WTC11 (cell line): ENCODE results near the gene TECR. TPM values are rescaled to one million over a fixed set of nuclear protein-coding genes. Genes with fewer than 3 reads are reported as not detected.
A peak's percentile ranks its signal among the peaks of the same experiment; 100 is the strongest.

Experiments used
- ARID4B ChIP-seq: sonication (generic); formaldehyde crosslinking; IDR thresholded peaks from 2 replicates; pipeline ENCODE4 v1.8.0; 2023; ENCODE audit warnings: missing genetic modification reagents, mild to moderate bottlenecking, borderline replicate concordance
- CBFB ChIP-seq: sonication (generic); formaldehyde crosslinking; IDR thresholded peaks from 2 replicates; pipeline ENCODE4 v1.8.1; 2022; ENCODE audit warnings: mild to moderate bottlenecking, low read depth, missing genetic modification reagents
- E2F5 ChIP-seq: sonication (generic); formaldehyde crosslinking; IDR thresholded peaks from 2 replicates; pipeline ENCODE4 v1.8.1; 2022; ENCODE audit warnings: mild to moderate bottlenecking, moderate library complexity, missing genetic modification reagents
- ERG ChIP-seq: fragments of 250-450 bp; sonication (Bioruptor Pico); IDR thresholded peaks from 2 replicates; pipeline ENCODE4 v1.8.0; 2021; ENCODE audit warnings: mild to moderate bottlenecking
- ESRRA ChIP-seq: sonication (generic); formaldehyde crosslinking; IDR thresholded peaks from 2 replicates; pipeline ENCODE4 v1.8.1; 2022; ENCODE audit warnings: mild to moderate bottlenecking, missing genetic modification reagents, borderline replicate concordance
- FOXP1 ChIP-seq: sonication (generic); formaldehyde crosslinking; IDR thresholded peaks from 2 replicates; pipeline ENCODE4 v1.8.0; 2022; ENCODE audit warnings: missing genetic modification reagents, mild to moderate bottlenecking, moderate library complexity, borderline replicate concordance
- GABPB1 ChIP-seq: sonication (generic); formaldehyde crosslinking; IDR thresholded peaks from 2 replicates; pipeline ENCODE4 v1.8.1; 2023; ENCODE audit warnings: mild to moderate bottlenecking, missing genetic modification reagents
- JUN ChIP-seq: sonication (generic); formaldehyde crosslinking; IDR thresholded peaks from 2 replicates; pipeline ENCODE4 v1.8.0; 2023; ENCODE audit warnings: mild to moderate bottlenecking, missing genetic modification reagents
- MYBL2 ChIP-seq: sonication (generic); formaldehyde crosslinking; IDR thresholded peaks from 2 replicates; pipeline ENCODE4 v1.8.1; 2023; ENCODE audit warnings: mild to moderate bottlenecking, moderate library complexity, missing genetic modification reagents
- NR2C2 ChIP-seq: sonication (generic); formaldehyde crosslinking; IDR thresholded peaks from 2 replicates; pipeline ENCODE4 v1.8.0; 2022; ENCODE audit warnings: mild to moderate bottlenecking, missing genetic modification reagents
- TCF7 ChIP-seq: sonication (generic); formaldehyde crosslinking; IDR thresholded peaks from 2 replicates; pipeline ENCODE4 v1.8.0; 2022; ENCODE audit warnings: mild to moderate bottlenecking, low read depth, missing genetic modification reagents, moderate library complexity
- TEAD1 ChIP-seq: sonication (generic); formaldehyde crosslinking; IDR thresholded peaks from 2 replicates; pipeline ENCODE4 v1.8.0; 2022; ENCODE audit warnings: mild to moderate bottlenecking, missing genetic modification reagents
- USF1 ChIP-seq: sonication (generic); formaldehyde crosslinking; IDR thresholded peaks from 2 replicates; pipeline ENCODE4 v1.8.0; 2022; ENCODE audit warnings: mild to moderate bottlenecking, missing genetic modification reagents
- ZBTB43 ChIP-seq: sonication (generic); formaldehyde crosslinking; IDR thresholded peaks from 2 replicates; pipeline ENCODE4 v1.8.1; 2023; ENCODE audit warnings: mild to moderate bottlenecking, missing genetic modification reagents
- ZNF121 ChIP-seq: sonication (generic); formaldehyde crosslinking; IDR thresholded peaks from 2 replicates; pipeline ENCODE4 v1.8.0; 2023; ENCODE audit warnings: missing genetic modification reagents
- total RNA-seq: library from RNA; stranded (reverse); gene quantifications from 3 replicates; pipeline ENCODE4 v1.2.3, GENCODE V29; 2021
- TF ChIP-seq, protein P1 (sequence below): sonication (generic); formaldehyde crosslinking; IDR thresholded peaks from 2 replicates; pipeline ENCODE4 v1.8.0; 2022; ENCODE audit warnings: mild to moderate bottlenecking, missing genetic modification reagents
- TF ChIP-seq, protein P2 (sequence below): sonication (generic); formaldehyde crosslinking; IDR thresholded peaks from 2 replicates; pipeline ENCODE4 v1.8.1; 2022; ENCODE audit warnings: mild to moderate bottlenecking, missing genetic modification reagents, moderate library complexity, borderline replicate concordance
- TF ChIP-seq, protein P3 (sequence below): fragments of 250-450 bp; sonication (Bioruptor Pico); IDR thresholded peaks from 2 replicates; pipeline ENCODE4 v1.9.0; 2021; ENCODE audit warnings: mild to moderate bottlenecking, borderline replicate concordance

The TECR gene
- total RNA-seq, 1 experiment from 2014 or later = 161 TPM

GRCh38 chr19:14571695-14572490, 42.5 kb downstream of the TECR start, which contains the start of gene NDUFB7 (continued):
- TF ChIP-seq JUN (peak; percentile 88; the same call in 1 of the 2 replicates), E2F5 (CRISPR knock-in tag) (0 out of 2 replicates have a peak, but pooled peaks have one; percentile 53), ESRRA (peak; percentile 90), GABPB1 (CRISPR knock-in tag) (peak; percentile 87), ZBTB43 (CRISPR knock-in tag) (0 out of 2 replicates have a peak, but pooled peaks have one; percentile 32), ERG (CRISPR knock-in tag) (no peak), ZNF121 (CRISPR knock-in tag) (0 out of 2 replicates have a peak, but pooled peaks have one; percentile 6), ARID4B (CRISPR knock-in tag) (peak; percentile 64; the same call in 1 of the 2 replicates), TCF7 (CRISPR knock-in tag) (no peak), TEAD1 (CRISPR knock-in tag) (peak; percentile 53; the same call in 1 of the 2 replicates), NR2C2 (CRISPR knock-in tag) (peak; percentile 99), USF1 (peak; percentile 49; the same call in 1 of the 2 replicates), CBFB (CRISPR knock-in tag) (peak; percentile 79; the same call in 1 of the 2 replicates), FOXP1 (peak; percentile 33; the same call in 1 of the 2 replicates), MYBL2 (CRISPR knock-in tag) (no peak)
- TF ChIP-seq, protein P1, sequence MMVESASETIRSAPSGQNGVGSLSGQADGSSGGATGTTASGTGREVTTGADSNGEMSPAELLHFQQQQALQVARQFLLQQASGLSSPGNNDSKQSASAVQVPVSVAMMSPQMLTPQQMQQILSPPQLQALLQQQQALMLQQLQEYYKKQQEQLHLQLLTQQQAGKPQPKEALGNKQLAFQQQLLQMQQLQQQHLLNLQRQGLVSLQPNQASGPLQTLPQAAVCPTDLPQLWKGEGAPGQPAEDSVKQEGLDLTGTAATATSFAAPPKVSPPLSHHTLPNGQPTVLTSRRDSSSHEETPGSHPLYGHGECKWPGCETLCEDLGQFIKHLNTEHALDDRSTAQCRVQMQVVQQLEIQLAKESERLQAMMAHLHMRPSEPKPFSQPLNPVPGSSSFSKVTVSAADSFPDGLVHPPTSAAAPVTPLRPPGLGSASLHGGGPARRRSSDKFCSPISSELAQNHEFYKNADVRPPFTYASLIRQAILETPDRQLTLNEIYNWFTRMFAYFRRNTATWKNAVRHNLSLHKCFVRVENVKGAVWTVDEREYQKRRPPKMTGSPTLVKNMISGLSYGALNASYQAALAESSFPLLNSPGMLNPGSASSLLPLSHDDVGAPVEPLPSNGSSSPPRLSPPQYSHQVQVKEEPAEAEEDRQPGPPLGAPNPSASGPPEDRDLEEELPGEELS (CRISPR knock-in tag) = peak; percentile 37; the same call in 1 of the 2 replicates
- TF ChIP-seq, protein P2, sequence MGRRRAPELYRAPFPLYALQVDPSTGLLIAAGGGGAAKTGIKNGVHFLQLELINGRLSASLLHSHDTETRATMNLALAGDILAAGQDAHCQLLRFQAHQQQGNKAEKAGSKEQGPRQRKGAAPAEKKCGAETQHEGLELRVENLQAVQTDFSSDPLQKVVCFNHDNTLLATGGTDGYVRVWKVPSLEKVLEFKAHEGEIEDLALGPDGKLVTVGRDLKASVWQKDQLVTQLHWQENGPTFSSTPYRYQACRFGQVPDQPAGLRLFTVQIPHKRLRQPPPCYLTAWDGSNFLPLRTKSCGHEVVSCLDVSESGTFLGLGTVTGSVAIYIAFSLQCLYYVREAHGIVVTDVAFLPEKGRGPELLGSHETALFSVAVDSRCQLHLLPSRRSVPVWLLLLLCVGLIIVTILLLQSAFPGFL (CRISPR knock-in tag) = no peak
- TF ChIP-seq, protein P3, sequence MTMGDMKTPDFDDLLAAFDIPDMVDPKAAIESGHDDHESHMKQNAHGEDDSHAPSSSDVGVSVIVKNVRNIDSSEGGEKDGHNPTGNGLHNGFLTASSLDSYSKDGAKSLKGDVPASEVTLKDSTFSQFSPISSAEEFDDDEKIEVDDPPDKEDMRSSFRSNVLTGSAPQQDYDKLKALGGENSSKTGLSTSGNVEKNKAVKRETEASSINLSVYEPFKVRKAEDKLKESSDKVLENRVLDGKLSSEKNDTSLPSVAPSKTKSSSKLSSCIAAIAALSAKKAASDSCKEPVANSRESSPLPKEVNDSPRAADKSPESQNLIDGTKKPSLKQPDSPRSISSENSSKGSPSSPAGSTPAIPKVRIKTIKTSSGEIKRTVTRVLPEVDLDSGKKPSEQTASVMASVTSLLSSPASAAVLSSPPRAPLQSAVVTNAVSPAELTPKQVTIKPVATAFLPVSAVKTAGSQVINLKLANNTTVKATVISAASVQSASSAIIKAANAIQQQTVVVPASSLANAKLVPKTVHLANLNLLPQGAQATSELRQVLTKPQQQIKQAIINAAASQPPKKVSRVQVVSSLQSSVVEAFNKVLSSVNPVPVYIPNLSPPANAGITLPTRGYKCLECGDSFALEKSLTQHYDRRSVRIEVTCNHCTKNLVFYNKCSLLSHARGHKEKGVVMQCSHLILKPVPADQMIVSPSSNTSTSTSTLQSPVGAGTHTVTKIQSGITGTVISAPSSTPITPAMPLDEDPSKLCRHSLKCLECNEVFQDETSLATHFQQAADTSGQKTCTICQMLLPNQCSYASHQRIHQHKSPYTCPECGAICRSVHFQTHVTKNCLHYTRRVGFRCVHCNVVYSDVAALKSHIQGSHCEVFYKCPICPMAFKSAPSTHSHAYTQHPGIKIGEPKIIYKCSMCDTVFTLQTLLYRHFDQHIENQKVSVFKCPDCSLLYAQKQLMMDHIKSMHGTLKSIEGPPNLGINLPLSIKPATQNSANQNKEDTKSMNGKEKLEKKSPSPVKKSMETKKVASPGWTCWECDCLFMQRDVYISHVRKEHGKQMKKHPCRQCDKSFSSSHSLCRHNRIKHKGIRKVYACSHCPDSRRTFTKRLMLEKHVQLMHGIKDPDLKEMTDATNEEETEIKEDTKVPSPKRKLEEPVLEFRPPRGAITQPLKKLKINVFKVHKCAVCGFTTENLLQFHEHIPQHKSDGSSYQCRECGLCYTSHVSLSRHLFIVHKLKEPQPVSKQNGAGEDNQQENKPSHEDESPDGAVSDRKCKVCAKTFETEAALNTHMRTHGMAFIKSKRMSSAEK (CRISPR knock-in tag) = no peak
